Astrocyte (in vitro differentiated cells and primary cell): ENCODE measurements around the gene GPR137B.

Experiments
- EZH2 ChIP-seq: IDR thresholded peaks from 2 replicates; pipeline ENCODE4 v1.6.1; 2012; ENCODE audit warnings: mild to moderate bottlenecking, low read length, inconsistent platforms; ENCODE audit not compliant: insufficient read depth
- TF ChIP-seq, protein P1 (sequence below): IDR thresholded peaks from 2 replicates; pipeline ENCODE4 v1.5.1; 2011; ENCODE audit warnings: low read depth, mild to moderate bottlenecking, inconsistent platforms, low read length, moderate library complexity; ENCODE audit not compliant: insufficient read depth

DNA sequence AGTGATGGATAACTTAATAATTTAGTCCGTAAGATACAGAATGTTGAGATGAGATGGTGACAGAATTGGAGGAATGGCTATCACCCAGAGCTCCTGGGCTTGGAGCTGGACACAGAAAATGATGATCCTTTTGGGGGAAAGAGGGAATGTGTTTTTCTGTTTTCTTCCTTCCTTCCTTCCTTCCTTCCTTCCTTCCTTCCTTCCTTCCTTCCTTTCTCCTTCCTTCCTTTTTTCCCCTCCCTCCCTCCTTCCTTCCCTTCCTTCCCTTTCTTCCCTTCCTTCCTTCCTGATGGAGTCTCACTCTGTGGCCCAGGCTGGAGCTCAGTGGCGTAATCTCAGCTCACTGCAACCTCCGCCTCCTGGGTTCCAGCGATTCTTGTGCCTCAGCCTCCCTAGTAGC is 2.8 kb upstream of the GPR137B start:
- TF ChIP-seq, protein P1, sequence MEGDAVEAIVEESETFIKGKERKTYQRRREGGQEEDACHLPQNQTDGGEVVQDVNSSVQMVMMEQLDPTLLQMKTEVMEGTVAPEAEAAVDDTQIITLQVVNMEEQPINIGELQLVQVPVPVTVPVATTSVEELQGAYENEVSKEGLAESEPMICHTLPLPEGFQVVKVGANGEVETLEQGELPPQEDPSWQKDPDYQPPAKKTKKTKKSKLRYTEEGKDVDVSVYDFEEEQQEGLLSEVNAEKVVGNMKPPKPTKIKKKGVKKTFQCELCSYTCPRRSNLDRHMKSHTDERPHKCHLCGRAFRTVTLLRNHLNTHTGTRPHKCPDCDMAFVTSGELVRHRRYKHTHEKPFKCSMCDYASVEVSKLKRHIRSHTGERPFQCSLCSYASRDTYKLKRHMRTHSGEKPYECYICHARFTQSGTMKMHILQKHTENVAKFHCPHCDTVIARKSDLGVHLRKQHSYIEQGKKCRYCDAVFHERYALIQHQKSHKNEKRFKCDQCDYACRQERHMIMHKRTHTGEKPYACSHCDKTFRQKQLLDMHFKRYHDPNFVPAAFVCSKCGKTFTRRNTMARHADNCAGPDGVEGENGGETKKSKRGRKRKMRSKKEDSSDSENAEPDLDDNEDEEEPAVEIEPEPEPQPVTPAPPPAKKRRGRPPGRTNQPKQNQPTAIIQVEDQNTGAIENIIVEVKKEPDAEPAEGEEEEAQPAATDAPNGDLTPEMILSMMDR, result no peak
- no peak for TF ChIP-seq EZH2
